SU-DHL-6 (cell line): Measurements from ENCODE around the gene CCDC28A.

Source experiments
- EZH2phosphoT487 ChIP-seq: fragments of 200-600 bp; sonication (generic), shearing (Covaris generic); conservative IDR thresholded peaks from 2 replicates; pipeline ENCODE4 v1.6.1; 2018; ENCODE audit warnings: mild to moderate bottlenecking, antibody characterized with exemption, low read length, moderate library complexity, mixed read lengths
- TF ChIP-seq, protein P1 (sequence below): fragments of 200-600 bp; sonication (generic); IDR thresholded peaks from one replicate; pipeline ENCODE4 v1.5.1; 2017; ENCODE audit warnings: antibody characterized with exemption, mild to moderate bottlenecking, low read length, moderate library complexity; ENCODE audit not compliant: insufficient read depth, poor library complexity, severe bottlenecking

DNA sequence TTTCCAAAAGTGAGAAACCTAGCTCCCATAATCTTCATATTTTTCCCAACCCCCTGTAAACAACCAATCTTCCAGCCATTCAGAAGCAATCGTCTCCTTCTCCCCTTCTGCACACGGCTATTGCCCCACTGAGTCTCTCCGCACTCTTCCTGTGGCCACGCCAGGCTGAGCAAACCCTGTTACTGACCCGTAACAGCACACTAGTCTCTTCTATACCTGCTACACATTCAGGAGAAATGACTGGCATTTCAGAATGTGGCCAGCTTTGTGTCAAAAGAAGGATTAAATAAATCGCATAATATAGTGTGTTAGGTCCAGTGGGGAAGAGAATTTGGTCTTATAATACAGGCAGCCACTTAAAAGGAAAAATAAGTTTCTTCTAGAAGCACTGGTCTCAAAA lies 63.7 kb downstream of the CCDC28A start:
- TF ChIP-seq, protein P1, sequence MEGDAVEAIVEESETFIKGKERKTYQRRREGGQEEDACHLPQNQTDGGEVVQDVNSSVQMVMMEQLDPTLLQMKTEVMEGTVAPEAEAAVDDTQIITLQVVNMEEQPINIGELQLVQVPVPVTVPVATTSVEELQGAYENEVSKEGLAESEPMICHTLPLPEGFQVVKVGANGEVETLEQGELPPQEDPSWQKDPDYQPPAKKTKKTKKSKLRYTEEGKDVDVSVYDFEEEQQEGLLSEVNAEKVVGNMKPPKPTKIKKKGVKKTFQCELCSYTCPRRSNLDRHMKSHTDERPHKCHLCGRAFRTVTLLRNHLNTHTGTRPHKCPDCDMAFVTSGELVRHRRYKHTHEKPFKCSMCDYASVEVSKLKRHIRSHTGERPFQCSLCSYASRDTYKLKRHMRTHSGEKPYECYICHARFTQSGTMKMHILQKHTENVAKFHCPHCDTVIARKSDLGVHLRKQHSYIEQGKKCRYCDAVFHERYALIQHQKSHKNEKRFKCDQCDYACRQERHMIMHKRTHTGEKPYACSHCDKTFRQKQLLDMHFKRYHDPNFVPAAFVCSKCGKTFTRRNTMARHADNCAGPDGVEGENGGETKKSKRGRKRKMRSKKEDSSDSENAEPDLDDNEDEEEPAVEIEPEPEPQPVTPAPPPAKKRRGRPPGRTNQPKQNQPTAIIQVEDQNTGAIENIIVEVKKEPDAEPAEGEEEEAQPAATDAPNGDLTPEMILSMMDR: no peak
- no peak for TF ChIP-seq EZH2phosphoT487
